PC-3 (cell line): ENCODE data around the gene SIGLECL1. TPM values are rescaled to one million over a fixed set of nuclear protein-coding genes. Genes with fewer than 3 reads are reported as not detected.

Source experiments
- ATAC-seq: fragments of 200-7000 bp; cut with Tn5 transposase; 2 replicates; pipeline ENCODE4 v1.9.1; 2020; ENCODE audit warnings: mild to moderate bottlenecking, moderate library complexity
- BruUV-seq: library from RNA; stranded (reverse); fragments of 400-500 nt; replicated peaks from 2 replicates; lab custom pipeline; 2021; lab: Mats Ljungman, UMichigan
- CTCF ChIA-PET: fragments of 300-600 bp; sonication (Branson Sonifier 250); formaldehyde crosslinking; loops from one replicate; lab custom pipeline; 2022; ENCODE audit warnings: antibody characterized with exemption; lab: Charles Lee
- POLR2A ChIA-PET: fragments of 300-600 bp; sonication (Branson Sonifier 250); formaldehyde crosslinking; loops from one replicate; lab custom pipeline; 2022; ENCODE audit warnings: antibody characterized with exemption; ENCODE audit not compliant: unreplicated experiment; lab: Charles Lee
- DNase-seq: peaks from one replicate; pipeline ENCODE4 v3.0.0-alpha.2; 2015
- H2AFZ ChIP-seq: fragments of 300-600 bp; sonication (generic); 2 replicates; pipeline ENCODE4 v1.6.0; 2016; ENCODE audit warnings: antibody characterized with exemption, low read length
- H3F3A ChIP-seq: fragments of 300-600 bp; sonication (generic); one replicate; pipeline ENCODE4 v1.6.0; 2017; ENCODE audit warnings: antibody characterized with exemption, low read length, control low read depth, mild to moderate bottlenecking; ENCODE audit not compliant: unreplicated experiment
- H3K27ac ChIP-seq: fragments of 300-600 bp; sonication (generic); 2 replicates; pipeline ENCODE4 v1.5.1; 2016; ENCODE audit warnings: mild to moderate bottlenecking, low read length
- H3K27me3 ChIP-seq: fragments of 300-600 bp; sonication (generic); 2 replicates; pipeline ENCODE4 v1.6.1; 2016; ENCODE audit warnings: low read length, mixed read lengths
- H3K36me3 ChIP-seq: fragments of 300-600 bp; sonication (generic); 2 replicates; pipeline ENCODE4 v1.6.1; 2016; ENCODE audit warnings: low read depth, mixed run types, low read length, mixed read lengths
- H3K4me1 ChIP-seq: fragments of 300-600 bp; sonication (generic); 2 replicates; pipeline ENCODE4 v1.5.1; 2016; ENCODE audit warnings: low read length; ENCODE audit not compliant: insufficient read depth
- H3K4me2 ChIP-seq: fragments of 300-600 bp; sonication (generic); 2 replicates; pipeline ENCODE4 v1.6.0; 2016; ENCODE audit warnings: low read length
- H3K4me3 ChIP-seq: fragments of 300-600 bp; sonication (generic); 2 replicates; pipeline ENCODE4 v1.5.1; 2016; ENCODE audit warnings: mild to moderate bottlenecking, low read length, mixed read lengths
- H3K79me2 ChIP-seq: fragments of 300-600 bp; sonication (generic); 2 replicates; pipeline ENCODE4 v1.6.1; 2017; ENCODE audit warnings: low read length, mixed read lengths
- H3K9ac ChIP-seq: fragments of 300-600 bp; sonication (generic); 2 replicates; pipeline ENCODE4 v1.6.0; 2016; ENCODE audit warnings: mild to moderate bottlenecking, low read length
- H3K9me2 ChIP-seq: fragments of 300-600 bp; sonication (generic); replicated peaks from 2 replicates; pipeline ENCODE4 v1.6.1; 2016; ENCODE audit warnings: mixed run types, low read length, mixed read lengths
- H3K9me3 ChIP-seq: fragments of 300-600 bp; sonication (generic); 2 replicates; pipeline ENCODE4 v1.6.1; 2016; ENCODE audit warnings: low read length, mixed read lengths
- H4K20me1 ChIP-seq: fragments of 300-600 bp; sonication (generic); 2 replicates; pipeline ENCODE4 v1.6.1; 2016; ENCODE audit warnings: low read length, mixed read lengths
- CTCF ChIP-seq: fragments of 300-600 bp; sonication (generic); conservative IDR thresholded peaks from 2 replicates; pipeline ENCODE4 v1.5.1; 2017; ENCODE audit warnings: antibody characterized with exemption, low read depth, mild to moderate bottlenecking, low read length
- EZH2 ChIP-seq: fragments of 300-600 bp; sonication (generic); IDR thresholded peaks from one replicate; pipeline ENCODE4 v1.6.1; 2017; ENCODE audit warnings: antibody characterized with exemption, mild to moderate bottlenecking, low read length; ENCODE audit not compliant: unreplicated experiment
- EZH2phosphoT487 ChIP-seq: fragments of 300-600 bp; sonication (generic); IDR thresholded peaks from 2 replicates; pipeline ENCODE4 v1.6.1; 2018; ENCODE audit warnings: mild to moderate bottlenecking, antibody characterized with exemption, low read length, borderline replicate concordance
- intact Hi-C: fragments of 100-400 bp; cut with micrococcal nuclease; formaldehyde crosslinking; loops from 2 replicates; pipeline ENCODE4 v1.9.0; 2023
- total RNA-seq: library from RNA; depleted of rRNA; stranded (reverse); fragments of >200 nt; gene quantifications from 2 replicates; pipeline ENCODE4 v1.2.3, GENCODE V29; 2014

Gene SIGLECL1
- total RNA-seq, 1 experiment from 2014 or later: not detected

GRCh38 chr19:51289635-51290034 lies 38.8 kb downstream of the SIGLECL1 start:
- TF ChIP-seq EZH2: no peak
- no peak for TF ChIP-seq CTCF
- no peak for TF ChIP-seq EZH2phosphoT487
- H3K27ac ChIP-seq: no peak overlapping the region
- no peaks in the 10 kb centered on the region for H3K79me2 ChIP-seq
- no TSS peak for BruUV-seq
- no peaks in the 10 kb centered on the region for H3K9me3 ChIP-seq
- no peaks in the 10 kb centered on the region for H3K4me1 ChIP-seq
- ATAC-seq: no peak
- ChIA-PET POLR2A (no interaction called here), CTCF (no interaction called here)
- H3K4me3 ChIP-seq: no peak overlapping the region
- H3K4me2 ChIP-seq: no peak overlapping the region
- H3F3A ChIP-seq: no peaks in the 10 kb centered on the region
- no peak overlapping the region for H3K9ac ChIP-seq
- peaks cover 91% of the 10 kb centered on the region for H3K27me3 ChIP-seq
- intact Hi-C loops: no loop called here
- H4K20me1 ChIP-seq: no peaks in the 10 kb centered on the region
- no peak for DNase-seq
- no peak overlapping the region for H2AFZ ChIP-seq
- H3K9me2 ChIP-seq: 0 out of 2 replicates have a peak, but pooled peaks cover 6% of the 10 kb centered on the region
- no peaks in the 10 kb centered on the region for H3K36me3 ChIP-seq

GRCh38 chr19:51292971-51293370 lies 42.1 kb downstream of the SIGLECL1 start:
- TF ChIP-seq EZH2 (no peak), CTCF (no peak), EZH2phosphoT487 (no peak)
- CTCF ChIA-PET: no interaction called here
- POLR2A ChIA-PET: no interaction called here
- no peak overlapping the region for H3K4me2 ChIP-seq
- ATAC-seq (no peak), DNase-seq (no peak)
- H2AFZ ChIP-seq: no peak overlapping the region
- no peaks in the 10 kb centered on the region for H3F3A ChIP-seq
- H3K36me3 ChIP-seq: no peaks in the 10 kb centered on the region
- no TSS peak for BruUV-seq
- H3K27me3 ChIP-seq: peaks cover 91% of the 10 kb centered on the region
- 0 out of 2 replicates have a peak, but pooled peaks cover 6% of the 10 kb centered on the region for H3K9me2 ChIP-seq
- no peak overlapping the region for H3K9ac ChIP-seq
- intact Hi-C loops: no loop called here
- H3K27ac ChIP-seq: no peak overlapping the region
- no peaks in the 10 kb centered on the region for H3K79me2 ChIP-seq
- no peak overlapping the region for H3K4me3 ChIP-seq
- no peaks in the 10 kb centered on the region for H4K20me1 ChIP-seq
- no peaks in the 10 kb centered on the region for H3K4me1 ChIP-seq
- H3K9me3 ChIP-seq: no peaks in the 10 kb centered on the region

GRCh38 chr19:51293571-51294210 lies 42.8 kb downstream of the SIGLECL1 start:
- Histone ChIP-seq H3K4me1 (no peaks in the 10 kb centered on the region), H3K36me3 (no peaks in the 10 kb centered on the region), H3F3A (no peaks in the 10 kb centered on the region), H3K4me3 (no peak overlapping the region), H3K79me2 (no peaks in the 10 kb centered on the region), H3K9me2 (0 out of 2 replicates have a peak, but pooled peaks cover 6% of the 10 kb centered on the region), H3K27ac (no peak overlapping the region), H3K9me3 (no peaks in the 10 kb centered on the region), H2AFZ (no peak overlapping the region), H3K4me2 (no peak overlapping the region), H4K20me1 (no peaks in the 10 kb centered on the region), H3K27me3 (peaks cover 91% of the 10 kb centered on the region), H3K9ac (no peak overlapping the region)
- ATAC-seq (no peak), DNase-seq (no peak)
- BruUV-seq: no TSS peak
- intact Hi-C loops: no loop called here
- ChIA-PET CTCF (no interaction called here), POLR2A (no interaction called here)
- TF ChIP-seq EZH2phosphoT487: no peak
- TF ChIP-seq EZH2: no peak
- no peak for TF ChIP-seq CTCF
